CD4-positive, alpha-beta T cell treated with Interleukin-1 beta for 1 hour (primary cell): Measurements from ENCODE around the gene ATP2A1.
"Not testable (repeated sequence)": the region's sequence is repeated elsewhere in the genome, so short reads cannot be mapped to it uniquely, and the experiment has no call there.

ENCODE experiments used
- DNase-seq, 2 donors: peaks; one replicate each; pipeline ENCODE4 v3.0.0-alpha.2; 2020 to 2022

The ATP2A1 gene

DNA sequence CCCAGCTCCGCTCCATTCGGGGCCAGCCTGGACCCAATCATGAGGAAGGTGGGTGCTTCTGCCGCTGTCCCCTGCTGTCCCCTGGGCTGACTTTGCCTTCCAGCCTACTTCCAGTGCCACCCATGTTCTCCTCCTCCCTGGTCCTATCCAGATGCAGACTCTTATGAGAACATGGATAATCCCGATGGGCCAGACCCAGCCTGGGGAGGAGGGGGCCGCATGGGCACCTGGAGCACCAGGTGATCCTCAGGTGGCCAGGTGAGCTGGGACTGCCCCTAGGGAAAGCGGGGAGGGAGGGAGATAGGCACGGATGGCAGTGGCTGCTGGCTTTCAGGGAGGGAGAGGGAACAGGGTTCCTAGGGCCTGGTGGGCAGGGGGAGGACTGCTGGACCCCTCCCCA lies 60.4 kb downstream of the ATP2A1 start:
- DNase-seq = no peak

DNA sequence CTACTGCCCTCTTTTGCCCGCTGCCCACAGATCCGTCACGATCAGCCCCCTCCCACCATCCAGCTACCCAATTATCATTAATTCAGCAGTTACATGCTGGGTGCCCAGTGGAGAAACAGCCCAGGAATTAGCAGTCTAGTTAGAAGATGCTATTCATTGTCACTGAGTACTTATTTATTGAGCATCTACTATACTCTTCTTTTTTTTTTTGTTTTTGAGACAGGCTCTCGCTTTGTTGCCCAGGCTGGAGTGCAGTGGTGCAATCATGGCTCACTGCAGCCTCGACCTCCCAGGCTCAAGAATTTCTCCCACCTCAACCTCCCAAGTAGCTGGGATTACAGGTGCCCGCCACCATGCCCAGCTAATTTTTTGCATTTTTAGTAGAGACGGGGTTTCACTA lies 61.5 kb downstream of the ATP2A1 start:
- DNase-seq = not testable (repeated sequence)

GRCh38 chr16:28943281-28943680 lies 65.0 kb downstream of the ATP2A1 start:
- no peak for DNase-seq

GRCh38 chr16:28946681-28947080 lies 68.4 kb downstream of the ATP2A1 start:
- no peak for DNase-seq

GRCh38 chr16:28950648-28951409 lies 72.5 kb downstream of the ATP2A1 start, which contains the start of gene NFATC2IP:
TSS of gene NFATC2IP (plus strand) at chr16:28950937. CDS start at chr16:28951012, 75 bp downstream.
- peak; percentile 100 for DNase-seq

DNA sequence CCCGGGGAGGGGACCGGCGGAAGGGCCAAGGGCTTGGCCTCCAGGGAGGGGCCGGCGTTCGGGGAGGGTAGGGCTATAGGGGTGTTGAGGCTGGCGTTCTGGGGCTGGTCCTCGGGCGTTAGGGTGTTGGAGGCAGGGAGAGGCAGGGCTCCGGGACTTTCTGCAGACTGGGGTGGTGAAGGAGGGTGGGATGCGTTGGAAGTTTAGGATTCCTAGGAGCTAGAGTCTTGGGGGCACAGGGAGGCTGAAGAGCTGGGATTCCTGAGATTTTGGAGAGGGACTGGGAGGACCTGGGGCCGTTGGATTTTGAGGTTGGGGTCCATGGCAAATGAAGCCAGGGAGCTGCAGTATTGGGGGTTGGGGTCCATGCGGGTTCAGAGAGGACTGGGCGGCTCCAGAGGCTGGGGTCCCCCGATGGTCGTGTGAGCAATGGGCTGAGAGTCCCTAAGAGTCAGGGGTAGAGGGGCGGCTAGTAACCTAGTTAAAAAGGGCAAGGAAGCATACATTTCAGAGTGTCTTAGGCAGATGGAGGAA lies 73.2 kb downstream of the ATP2A1 start:
- DNase-seq = no peak
